Measurements from ENCODE around the gene ICE1. TPM values are rescaled to one million over a fixed set of nuclear protein-coding genes. Genes with fewer than 3 reads are reported as not detected.

Gene ICE1
- polyA plus RNA-seq, 2 of the 4 experiments (the other 2 are of a cell fraction), result 16.3 to 33.1 TPM

- WGBS (ENCODE audit: missing lambda C conversion rate), result 70% methylated on average over 11 of the region's 11 CpGs
- CTCF ChIA-PET, result interaction anchor here (0.8 kb wide), 1 partner anchor 16 kb away, joined by 3 read pairs; no protein-coding TSS in a partner anchor
- no peak overlapping the region for H3K27ac ChIP-seq
- no peaks in the 10 kb centered on the region; the same call in 2 of the 3 replicates for H3K9me3 ChIP-seq
- ATAC-seq (no peak; a peak in 1 of 6 replicates), DNase-seq (ENCODE audit: low read depth in 1 of 2, low spot score in 1 of 2) (no peak), FAIRE-seq (no peak)
- TF ChIP-seq, protein P1, sequence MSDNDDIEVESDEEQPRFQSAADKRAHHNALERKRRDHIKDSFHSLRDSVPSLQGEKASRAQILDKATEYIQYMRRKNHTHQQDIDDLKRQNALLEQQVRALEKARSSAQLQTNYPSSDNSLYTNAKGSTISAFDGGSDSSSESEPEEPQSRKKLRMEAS (IDR thresholded peaks at IDR 0.05), result no peak
- TF ChIP-seq KDM1A (IDR thresholded peaks at IDR 0.05; ENCODE audit: low read depth) (no peak), FOSB (CRISPR knock-in tag; IDR thresholded peaks at IDR 0.05) (no peak), ELK1 (IDR thresholded peaks at IDR 0.05; ENCODE audit: low read depth, low read length) (no peak), HDAC2 (IDR thresholded peaks at IDR 0.05) (no peak), JUN (IDR thresholded peaks at IDR 0.05) (no peak), ZNF302 (CRISPR knock-in tag; IDR thresholded peaks at IDR 0.05) (no peak), BHLHE40 (IDR thresholded peaks at IDR 0.05; ENCODE audit: low read depth, low read length) (no peak)
- no peak overlapping the region for H3K4me2 ChIP-seq
- no peak overlapping the region for H3K4me3 ChIP-seq
- POLR2A ChIA-PET, result no interaction called here
- peaks cover 14% of the 10 kb centered on the region for H3K4me1 ChIP-seq
These were observed 37.7 kb upstream of the ICE1 start for GRCh38 chr5:5384660-5385330.

DNA sequence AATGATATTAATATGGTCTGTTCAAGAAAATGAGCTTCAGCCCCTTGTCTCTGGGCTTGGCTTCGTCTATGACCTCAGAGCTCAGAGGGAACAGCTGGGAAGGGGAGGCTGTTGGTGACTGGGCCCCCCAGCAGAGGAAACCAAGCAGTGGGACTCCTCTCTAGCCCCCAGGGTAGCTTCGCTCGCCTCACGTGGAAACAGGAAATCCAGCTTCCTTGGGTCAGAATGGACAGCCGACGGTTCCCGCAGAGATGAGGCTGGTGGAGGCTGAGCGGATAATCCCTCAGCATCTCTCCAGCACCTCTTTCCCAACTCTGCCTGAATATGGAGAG lies 37.2 kb upstream of the ICE1 start:
- no peak overlapping the region for H3K27ac ChIP-seq
- H3K9me3 ChIP-seq, result no peaks in the 10 kb centered on the region; the same call in 2 of the 3 replicates
- no peak for ATAC-seq
- no peak for TF ChIP-seq POLR2AphosphoS2 (conservative IDR thresholded peaks at IDR 0.05; ENCODE audit: low read length)
- no peak for TF ChIP-seq HDAC2 (IDR thresholded peaks at IDR 0.05)
- TF ChIP-seq HOXB13 (CRISPR knock-in tag; IDR thresholded peaks at IDR 0.05; ENCODE audit: low read depth), result no peak
- TF ChIP-seq ZFP36 (IDR thresholded peaks at IDR 0.05; ENCODE audit: borderline replicate concordance, partially characterized antibody), result no peak
- TF ChIP-seq, protein P2, sequence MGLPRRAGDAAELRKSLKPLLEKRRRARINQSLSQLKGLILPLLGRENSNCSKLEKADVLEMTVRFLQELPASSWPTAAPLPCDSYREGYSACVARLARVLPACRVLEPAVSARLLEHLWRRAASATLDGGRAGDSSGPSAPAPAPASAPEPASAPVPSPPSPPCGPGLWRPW (IDR thresholded peaks at IDR 0.05), result no peak
- no peak for TF ChIP-seq JUN (IDR thresholded peaks at IDR 0.05)
- TF ChIP-seq TP53 (CRISPR knock-in tag; IDR thresholded peaks at IDR 0.05), result no peak
- TF ChIP-seq, protein P3, sequence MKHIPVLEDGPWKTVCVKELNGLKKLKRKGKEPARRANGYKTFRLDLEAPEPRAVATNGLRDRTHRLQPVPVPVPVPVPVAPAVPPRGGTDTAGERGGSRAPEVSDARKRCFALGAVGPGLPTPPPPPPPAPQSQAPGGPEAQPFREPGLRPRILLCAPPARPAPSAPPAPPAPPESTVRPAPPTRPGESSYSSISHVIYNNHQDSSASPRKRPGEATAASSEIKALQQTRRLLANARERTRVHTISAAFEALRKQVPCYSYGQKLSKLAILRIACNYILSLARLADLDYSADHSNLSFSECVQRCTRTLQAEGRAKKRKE (CRISPR knock-in tag; IDR thresholded peaks at IDR 0.05; ENCODE audit: low read depth), result no peak
- TF ChIP-seq EHMT2 (IDR thresholded peaks at IDR 0.05; ENCODE audit: low read depth), result no peak
- TF ChIP-seq FOSB (CRISPR knock-in tag; IDR thresholded peaks at IDR 0.05), result no peak
- TF ChIP-seq FOSL2 (IDR thresholded peaks at IDR 0.05), result no peak
- TF ChIP-seq FOSL2 (CRISPR knock-in tag; IDR thresholded peaks at IDR 0.05), result no peak
- TF ChIP-seq NFE2L2 (conservative IDR thresholded peaks at IDR 0.05; ENCODE audit: low read length), result no peak
- TF ChIP-seq JUNB (IDR thresholded peaks at IDR 0.05), result no peak
- TF ChIP-seq, protein P4, sequence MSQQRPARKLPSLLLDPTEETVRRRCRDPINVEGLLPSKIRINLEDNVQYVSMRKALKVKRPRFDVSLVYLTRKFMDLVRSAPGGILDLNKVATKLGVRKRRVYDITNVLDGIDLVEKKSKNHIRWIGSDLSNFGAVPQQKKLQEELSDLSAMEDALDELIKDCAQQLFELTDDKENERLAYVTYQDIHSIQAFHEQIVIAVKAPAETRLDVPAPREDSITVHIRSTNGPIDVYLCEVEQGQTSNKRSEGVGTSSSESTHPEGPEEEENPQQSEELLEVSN (IDR thresholded peaks at IDR 0.05; ENCODE audit: borderline replicate concordance, low read depth), result no peak
- TF ChIP-seq NPAS2 (CRISPR knock-in tag; IDR thresholded peaks at IDR 0.05; ENCODE audit: borderline replicate concordance), result no peak
- TF ChIP-seq GATA3 (IDR thresholded peaks at IDR 0.05; ENCODE audit: borderline replicate concordance), result no peak
- no peak for TF ChIP-seq BHLHE40 (IDR thresholded peaks at IDR 0.05; ENCODE audit: low read depth, low read length)
- TF ChIP-seq POLR2A (IDR thresholded peaks at IDR 0.05; ENCODE audit: low read length), result no peak
- no peak for DNase-seq (ENCODE audit: low read depth in 1 of 2, low spot score in 1 of 2)
- H3K4me1 ChIP-seq, result peaks cover 14% of the 10 kb centered on the region
- POLR2A ChIA-PET, result no interaction called here
- H3K4me3 ChIP-seq, result no peak overlapping the region
- no peak for FAIRE-seq
- no peak overlapping the region for H3K4me2 ChIP-seq
- 71% methylated on average over 8 of the region's 8 CpGs for WGBS (ENCODE audit: missing lambda C conversion rate)
- CTCF ChIA-PET, result no interaction called here

All from A549 (cell line).